GM18511 (cell line): ENCODE measurements around the gene PHACTR3.

Experiments
- ATAC-seq: cut with Tn5 transposase; IDR thresholded peaks from one replicate; pipeline ENCODE4 v1.9.1; 2021; ENCODE audit warnings: mild to moderate bottlenecking, moderate library complexity; ENCODE audit not compliant: unreplicated experiment

Gene PHACTR3

GRCh38 chr20:59785986-59786795 lies 181.9 kb downstream of the PHACTR3 start:
- no peak for ATAC-seq

GRCh38 chr20:59786801-59787537 lies 182.6 kb downstream of the PHACTR3 start:
- no peak for ATAC-seq

- ATAC-seq = no peak
Measured at GRCh38 chr20:59787538-59787890, 183.2 kb downstream of the PHACTR3 start.

GRCh38 chr20:59788196-59788735 lies 183.9 kb downstream of the PHACTR3 start:
- ATAC-seq = no peak

GRCh38 chr20:59788811-59789397 lies 184.6 kb downstream of the PHACTR3 start:
- ATAC-seq = no peak

GRCh38 chr20:59789686-59790085 lies 185.3 kb downstream of the PHACTR3 start:
- ATAC-seq = no peak

- no peak for ATAC-seq
Measured at GRCh38 chr20:59790346-59790745, 186.0 kb downstream of the PHACTR3 start.

GRCh38 chr20:59792300-59792699 lies 188.0 kb downstream of the PHACTR3 start:
- no peak for ATAC-seq

GRCh38 chr20:59794555-59794954 lies 190.2 kb downstream of the PHACTR3 start:
- no peak for ATAC-seq

- ATAC-seq = no peak
Measured at GRCh38 chr20:59800309-59800708, 196.0 kb downstream of the PHACTR3 start.

GRCh38 chr20:59802018-59802417 lies 197.7 kb downstream of the PHACTR3 start:
- no peak for ATAC-seq

- no peak for ATAC-seq
Measured at GRCh38 chr20:59802471-59803221, 198.3 kb downstream of the PHACTR3 start.

- no peak for ATAC-seq
Measured at GRCh38 chr20:59804347-59804746, 200.0 kb downstream of the PHACTR3 start.

GRCh38 chr20:59804871-59805665 lies 200.7 kb downstream of the PHACTR3 start:
- ATAC-seq = no peak

GRCh38 chr20:59805786-59806577 lies 201.6 kb downstream of the PHACTR3 start:
- no peak for ATAC-seq

GRCh38 chr20:59806578-59806975 lies 202.2 kb downstream of the PHACTR3 start:
- no peak for ATAC-seq

GRCh38 chr20:59807909-59808728 lies 203.8 kb downstream of the PHACTR3 start:
- no peak for ATAC-seq

- no peak for ATAC-seq
Measured at GRCh38 chr20:59808729-59809381, 204.5 kb downstream of the PHACTR3 start.
